ENCODE measurements around the gene RRAS.

The RRAS gene

DNA sequence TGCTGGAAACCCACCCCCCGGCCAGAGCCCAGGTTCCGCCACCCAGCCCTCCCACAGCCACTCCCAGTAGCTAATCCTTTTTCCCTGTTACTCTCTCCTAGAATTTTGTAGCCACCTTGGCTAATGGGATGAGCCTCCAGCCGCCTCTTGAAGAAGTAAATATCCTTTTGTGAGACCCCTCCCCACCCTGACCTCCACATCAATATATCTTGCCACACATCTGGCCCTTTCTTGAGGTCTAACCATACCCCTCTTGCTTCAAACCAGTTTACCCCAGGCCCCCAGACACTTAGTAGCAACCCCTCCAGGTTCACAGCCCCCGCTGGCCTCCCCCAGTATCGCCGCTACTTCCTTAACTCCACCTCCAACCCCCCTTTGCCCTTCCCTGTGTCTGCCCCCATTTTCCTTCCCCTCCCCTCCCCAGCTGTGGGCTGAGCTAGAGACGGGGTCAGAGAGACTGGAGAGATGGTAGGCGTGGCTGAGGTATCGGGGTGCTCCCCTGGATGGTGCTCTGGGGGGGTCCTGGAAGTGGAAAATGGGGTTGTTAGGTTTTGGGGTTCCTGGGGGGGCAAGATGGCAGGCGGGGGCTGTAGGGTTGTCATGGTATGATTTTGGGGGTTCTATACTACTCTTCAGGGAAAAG is 39.9 kb upstream of the RRAS start:
- H3K4me2 ChIP-seq, result peak overlapping the region; percentile 87 to 98 (median 95)
- peaks cover 16 to 74% (median 73%) of the 10 kb centered on the region in 11 experiments; a peak in 21 of 22 replicates for H4K20me1 ChIP-seq
- peak overlapping the region in 8 of 10 experiments; percentile 25 to 100 (median 96); a peak in 12 of 20 replicates for H3K4me3 ChIP-seq
- no peak for TF ChIP-seq Cebpa-rat (IDR thresholded peaks at IDR 0.05)
- no peaks in the 10 kb centered on the region for H3K9me3 ChIP-seq (replicated peaks in 1 of 11)
- H3K9ac ChIP-seq, result peak overlapping the region; percentile 41 to 100 (median 97); a peak in 19 of 22 replicates
- H3K27me3 ChIP-seq, result no peaks in the 10 kb centered on the region
- H3K4me1 ChIP-seq, result peaks cover 42 to 66% (median 44%) of the 10 kb centered on the region in 10 experiments
- peak overlapping the region in 10 of 11 experiments; percentile 39 to 100 (median 62); a peak in 19 of 22 replicates for H3K27ac ChIP-seq
- H3K36me3 ChIP-seq, result peaks cover 39 to 59% (median 47%) of the 10 kb centered on the region in 11 experiments

DNA sequence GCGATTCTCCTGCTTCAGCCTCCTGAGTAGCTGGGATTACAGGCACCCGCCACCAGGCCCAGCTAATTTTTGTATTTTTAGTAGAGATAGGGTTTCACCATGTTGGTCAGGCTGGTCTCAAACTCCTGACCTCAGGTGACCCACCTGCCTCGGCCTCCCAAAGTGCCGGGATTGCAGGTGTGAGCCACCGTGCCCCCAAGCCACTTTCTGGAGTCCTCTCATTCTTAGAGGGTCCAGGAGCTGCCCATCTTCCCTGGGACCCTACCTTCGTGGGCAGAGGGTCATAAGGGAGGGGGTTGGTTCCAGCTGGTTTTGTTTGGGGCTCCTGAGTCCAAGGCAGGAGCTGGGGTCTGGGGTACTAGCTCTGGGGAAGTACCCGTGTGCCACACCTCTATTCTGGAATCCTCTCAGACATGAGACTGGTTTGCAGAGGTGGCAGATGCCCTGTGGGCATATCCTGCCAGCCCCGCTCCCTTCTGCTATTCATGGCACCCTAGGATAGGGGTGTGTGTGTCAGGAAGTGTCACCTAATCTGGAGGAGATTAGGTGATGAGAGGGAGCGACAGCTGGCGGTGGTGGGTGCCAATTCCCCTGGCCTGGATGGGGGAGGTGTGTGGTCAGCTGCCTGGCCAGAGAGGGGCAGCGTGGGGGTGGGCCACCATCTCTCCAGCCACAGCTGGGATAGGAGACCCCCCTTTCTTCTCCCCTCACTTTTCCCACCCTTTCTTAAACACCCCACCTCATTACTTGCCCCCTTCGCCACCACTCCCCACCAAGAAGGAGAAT is 39.2 kb upstream of the RRAS start:
- peak overlapping the region in 9 of 10 experiments; percentile 77 to 100 (median 97); a peak in 16 of 20 replicates for H3K4me3 ChIP-seq
- H3K9ac ChIP-seq, result peak overlapping the region; percentile 49 to 100 (median 100); a peak in 17 of 22 replicates
- H3K9me3 ChIP-seq (replicated peaks in 1 of 11), result no peaks in the 10 kb centered on the region
- TF ChIP-seq Cebpa-rat (IDR thresholded peaks at IDR 0.05), result no peak
- H3K4me1 ChIP-seq, result peaks cover 43 to 63% (median 50%) of the 10 kb centered on the region in 10 experiments
- peak overlapping the region; percentile 87 to 98 (median 95); a peak in 21 of 22 replicates for H3K4me2 ChIP-seq
- H3K27ac ChIP-seq, result peak overlapping the region in 9 of 11 experiments; percentile 39 to 100 (median 100); a peak in 16 of 22 replicates
- H4K20me1 ChIP-seq, result peaks cover 16 to 67% (median 66%) of the 10 kb centered on the region in 11 experiments; a peak in 21 of 22 replicates
- no peaks in the 10 kb centered on the region for H3K27me3 ChIP-seq
- peaks cover 33 to 52% (median 40%) of the 10 kb centered on the region in 11 experiments for H3K36me3 ChIP-seq

DNA sequence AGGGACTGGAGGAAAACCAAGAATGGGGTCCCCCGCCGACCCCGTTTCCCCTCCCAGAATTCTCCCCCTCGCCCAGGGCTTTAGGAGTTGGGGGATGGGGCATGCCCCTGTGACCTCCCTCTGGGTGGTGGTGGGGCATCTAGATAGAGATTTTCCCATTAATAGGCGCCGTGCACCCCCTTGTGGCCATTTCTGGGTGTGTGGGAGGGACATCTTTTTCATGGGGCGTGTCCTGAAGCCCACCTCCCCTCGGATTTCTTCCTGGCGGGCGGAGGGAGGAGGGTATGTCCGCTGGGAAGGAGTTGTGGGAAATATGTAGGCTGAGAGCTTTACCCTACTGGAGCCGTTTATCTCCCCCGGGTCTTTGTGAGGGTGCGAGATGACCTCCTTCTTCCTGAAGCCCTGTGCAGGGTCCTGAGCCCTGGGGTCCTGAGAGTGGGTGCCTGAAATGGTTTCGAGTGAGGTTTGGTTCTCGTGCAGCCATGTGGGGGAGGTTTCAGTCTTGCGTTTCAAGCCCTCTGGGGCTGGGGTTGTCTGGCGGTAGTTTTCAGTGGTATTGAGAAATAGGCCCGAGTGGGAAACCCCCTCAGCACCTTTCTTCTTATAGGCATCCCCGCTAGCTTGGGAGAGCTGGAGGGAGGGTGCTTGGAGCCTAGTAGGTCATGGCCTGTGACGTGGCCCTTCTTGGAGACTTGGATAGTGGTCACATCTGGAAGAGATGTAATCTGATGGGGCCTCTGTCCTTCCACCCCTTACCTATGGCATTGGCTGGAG is 38.1 kb upstream of the RRAS start:
- peaks cover 22 to 46% (median 31%) of the 10 kb centered on the region in 11 experiments for H3K36me3 ChIP-seq
- H3K27me3 ChIP-seq, result no peaks in the 10 kb centered on the region
- peak in 5 of 11 experiments; percentile 11 to 89 (median 76); a peak in 8 of 22 replicates for TF ChIP-seq Cebpa-rat (IDR thresholded peaks at IDR 0.05)
- H3K27ac ChIP-seq, result peak overlapping the region; percentile 70 to 100 (median 98); a peak in 21 of 22 replicates
- peak overlapping the region; percentile 77 to 100 (median 96) for H3K4me3 ChIP-seq
- H3K9ac ChIP-seq, result peak overlapping the region; percentile 86 to 100 (median 100)
- no peaks in the 10 kb centered on the region for H3K9me3 ChIP-seq (replicated peaks in 1 of 11)
- peaks cover 16 to 56% (median 55%) of the 10 kb centered on the region in 11 experiments; a peak in 21 of 22 replicates for H4K20me1 ChIP-seq
- peak overlapping the region; percentile 87 to 98 (median 95) for H3K4me2 ChIP-seq
- H3K4me1 ChIP-seq, result peaks cover 43 to 68% (median 57%) of the 10 kb centered on the region in 10 experiments

DNA sequence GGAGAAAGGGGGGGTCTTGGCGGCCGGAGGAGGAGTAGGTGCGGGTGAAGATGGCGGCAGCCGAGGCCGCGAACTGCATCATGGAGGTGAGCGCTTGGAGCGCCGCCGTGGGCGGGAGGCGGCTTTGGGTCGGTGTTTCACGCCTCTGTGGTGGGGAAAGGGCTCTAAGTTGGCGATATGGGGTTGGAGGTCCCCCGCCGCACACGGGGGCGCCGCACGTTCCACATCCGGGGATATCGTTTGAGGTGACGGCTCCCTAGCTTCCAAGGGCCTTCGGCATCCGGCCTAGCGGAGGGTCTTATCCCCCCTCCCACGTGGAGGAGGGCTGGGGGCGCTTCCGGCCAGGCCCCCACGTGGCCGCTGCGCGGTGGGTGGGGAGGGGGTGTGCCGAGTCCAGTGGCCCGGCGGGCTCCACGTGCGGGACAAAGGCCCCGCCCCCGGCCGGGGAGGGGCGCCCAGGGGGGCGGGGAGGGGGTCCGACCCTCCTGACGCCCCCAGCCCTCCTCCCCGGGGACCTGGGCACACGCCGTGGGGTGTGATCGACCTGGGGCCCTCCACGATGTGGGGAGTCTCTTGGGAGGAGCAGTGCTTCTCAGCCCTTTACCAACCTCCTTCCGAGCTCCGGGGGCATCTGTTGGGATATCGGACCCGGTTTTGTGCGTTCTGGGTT is 37.4 kb upstream of the RRAS start, which contains the start of gene PRMT1:
Gene PRMT1, plus strand, starts transcription at position 41 of the 670 bp plus-strand sequence. Its CDS starts 10 bp downstream, at position 51.
- Histone ChIP-seq H3K4me1 (peaks cover 42 to 67% (median 58%) of the 10 kb centered on the region in 10 experiments), H3K9ac (peak within 1 kb of the TSS; percentile 94 to 100 (median 100)), H3K36me3 (peaks cover 15 to 42% (median 24%) of the 10 kb centered on the region in 11 experiments), H3K9me3 (replicated peaks in 1 of 11) (no peaks in the 10 kb centered on the region), H3K27ac (peak within 1 kb of the TSS; percentile 93 to 100 (median 99)), H3K4me2 (peak within 1 kb of the TSS; percentile 87 to 98 (median 95)), H4K20me1 (peaks cover 16 to 49% (median 47%) of the 10 kb centered on the region in 11 experiments; a peak in 21 of 22 replicates), H3K27me3 (no peaks in the 10 kb centered on the region), H3K4me3 (peak within 1 kb of the TSS; percentile 77 to 100 (median 96))
- TF ChIP-seq Cebpa-rat (IDR thresholded peaks at IDR 0.05), result no peak

DNA sequence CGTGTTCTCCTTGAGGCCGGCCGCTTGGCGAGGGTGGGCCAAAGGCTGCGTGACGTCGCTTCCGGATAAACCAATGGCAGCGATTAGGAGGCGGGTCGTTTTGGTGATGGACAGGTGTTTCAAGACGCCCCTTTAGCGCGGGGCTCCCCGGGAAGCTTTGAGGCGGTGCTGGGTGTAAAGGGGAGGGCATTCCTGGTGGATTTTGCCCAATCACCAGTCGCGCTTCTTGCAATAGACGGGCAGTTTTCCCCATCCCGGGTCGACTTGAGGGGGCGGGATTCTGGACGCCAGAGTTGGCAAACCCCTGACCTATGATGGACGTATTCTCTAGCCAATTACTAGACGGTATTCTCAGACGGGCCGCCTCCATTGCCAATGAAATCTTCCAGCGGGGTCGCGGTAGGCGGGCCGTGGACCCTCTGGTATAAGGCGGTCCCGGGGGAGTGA is 36.9 kb upstream of the RRAS start:
- Histone ChIP-seq H3K4me3 (peak overlapping the region; percentile 77 to 100 (median 96)), H3K4me1 (peaks cover 41 to 67% (median 63%) of the 10 kb centered on the region in 10 experiments), H3K9ac (peak overlapping the region; percentile 94 to 100 (median 100)), H3K9me3 (replicated peaks in 1 of 11) (no peaks in the 10 kb centered on the region), H3K4me2 (peak overlapping the region in 5 of 11 experiments; percentile 89 to 98 (median 96); a peak in 6 of 22 replicates), H3K27ac (peak overlapping the region; percentile 93 to 100 (median 99)), H3K27me3 (no peaks in the 10 kb centered on the region), H3K36me3 (peaks cover 9 to 37% (median 19%) of the 10 kb centered on the region in 11 experiments), H4K20me1 (peaks cover 16 to 46% (median 42%) of the 10 kb centered on the region in 11 experiments; a peak in 21 of 22 replicates)
- peak in 5 of 11 experiments; percentile 10 to 79 (median 45); a peak in 5 of 22 replicates for TF ChIP-seq Cebpa-rat (IDR thresholded peaks at IDR 0.05)

DNA sequence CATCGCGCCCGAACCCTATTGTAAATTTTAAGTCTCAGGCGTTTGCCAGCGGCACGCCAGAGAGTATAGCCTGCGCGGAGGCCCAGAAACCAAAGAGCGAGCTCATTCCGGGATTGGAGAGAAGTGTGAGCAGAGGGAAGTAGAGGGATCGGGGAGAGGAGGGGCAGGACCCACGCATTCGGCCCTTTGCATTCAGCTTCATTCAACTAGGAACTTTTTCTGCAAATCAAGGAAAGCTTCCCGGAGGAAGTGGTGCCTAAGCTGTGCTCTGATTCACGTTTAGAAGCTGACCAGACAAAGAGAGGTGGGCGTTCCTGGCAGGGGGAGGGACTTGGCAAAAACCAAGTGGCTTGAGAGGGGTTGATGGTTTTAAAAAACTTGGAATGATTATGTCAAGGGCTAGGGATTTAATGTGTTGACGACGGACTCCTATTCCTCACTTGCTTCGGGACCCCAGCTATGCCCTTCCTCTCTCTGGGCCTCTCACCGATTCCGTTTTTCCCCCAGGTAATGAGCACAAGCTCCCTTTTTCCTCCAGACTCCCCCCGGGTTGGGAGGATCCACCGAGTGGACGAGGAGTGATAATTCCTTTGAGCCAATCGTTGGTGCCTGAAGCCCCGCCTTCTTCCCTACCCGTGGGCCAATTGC is 36.3 kb upstream of the RRAS start:
- peak overlapping the region; percentile 69 to 85 (median 79) for H3K4me2 ChIP-seq
- peak overlapping the region; percentile 40 to 68 (median 58) for H3K4me3 ChIP-seq
- peaks cover 4 to 36% (median 15%) of the 10 kb centered on the region in 11 experiments for H3K36me3 ChIP-seq
- no peaks in the 10 kb centered on the region for H3K27me3 ChIP-seq
- peaks cover 38 to 72% (median 67%) of the 10 kb centered on the region in 10 experiments for H3K4me1 ChIP-seq
- no peak for TF ChIP-seq Cebpa-rat (IDR thresholded peaks at IDR 0.05)
- H4K20me1 ChIP-seq, result peaks cover 16 to 45% (median 36%) of the 10 kb centered on the region in 11 experiments; a peak in 21 of 22 replicates
- no peaks in the 10 kb centered on the region for H3K9me3 ChIP-seq (replicated peaks in 1 of 11)
- H3K27ac ChIP-seq, result peak overlapping the region; percentile 93 to 100 (median 99)
- peak overlapping the region; percentile 94 to 100 (median 100) for H3K9ac ChIP-seq
